Aortic smooth muscle cell (primary cell): ENCODE measurements around the gene MARCHF4. TPM values are rescaled to one million over a fixed set of nuclear protein-coding genes. Genes with fewer than 3 reads are reported as not detected.

Source experiments
- total RNA-seq: library from RNA; depleted of rRNA; stranded (reverse); fragments of >200 nt; gene quantifications from 2 replicates; pipeline ENCODE4 v1.2.3, GENCODE V29; 2014

The MARCHF4 gene
- total RNA-seq: 2.1 and 4.5 TPM in 2 replicates

GRCh38 chr2:216371721-216372702 lies at the start of gene MARCHF4:
Gene MARCHF4, minus strand, starts transcription at chr2:216372483. Its CDS starts 2,223 bp downstream, at chr2:216370260.

GRCh38 chr2:216412022-216412999 lies 40.0 kb upstream of the MARCHF4 start, which contains the start of gene SMARCAL1:
Gene SMARCAL1, plus strand, starts transcription at chr2:216412484. Its CDS starts 2,221 bp downstream, at chr2:216414705.

Other genes starting within 250 kb of the MARCHF4 start
- gene SMARCAL1, start 40.0 kb upstream of the MARCHF4 start, total RNA-seq: 14.5 and 16.0 TPM in 2 replicates
- gene RPL37A, start 126.4 kb upstream of the MARCHF4 start, total RNA-seq: 3,491 and 3,651 TPM in 2 replicates